ENCODE results near the gene B4GALT5.
"Not testable (repeated sequence)": the region's sequence is repeated elsewhere in the genome, so short reads cannot be mapped to it uniquely, and the experiment has no call there.

Gene B4GALT5

GRCh38 chr20:49614338-49615050, 99.2 kb downstream of the B4GALT5 start:
- H3K36me3 ChIP-seq, result no peaks in the 10 kb centered on the region
- no peak for DNase-seq
- no peaks in the 10 kb centered on the region for H3K9me3 ChIP-seq
- no peaks in the 10 kb centered on the region for H3K27me3 ChIP-seq
- no peak overlapping the region for H3K4me3 ChIP-seq (ENCODE audit: low read depth, low read length)
- TF ChIP-seq CTCF (IDR thresholded peaks at IDR 0.05; ENCODE audit: low read depth, low read length), result no peak
- no peaks in the 10 kb centered on the region for H3K4me1 ChIP-seq

- no peak for TF ChIP-seq CTCF (IDR thresholded peaks at IDR 0.05; ENCODE audit: low read depth, low read length)
- H3K4me1 ChIP-seq, result no peaks in the 10 kb centered on the region
- H3K27me3 ChIP-seq, result no peaks in the 10 kb centered on the region
- no peaks in the 10 kb centered on the region for H3K9me3 ChIP-seq
- DNase-seq, result no peak
- H3K36me3 ChIP-seq, result no peaks in the 10 kb centered on the region
- H3K4me3 ChIP-seq (ENCODE audit: low read depth, low read length), result no peak overlapping the region
Observed at GRCh38 chr20:49612127-49612738, 101.4 kb downstream of the B4GALT5 start.

- not testable (repeated sequence) for H3K27me3 ChIP-seq, H3K36me3 ChIP-seq, DNase-seq, H3K9me3 ChIP-seq, H3K4me1 ChIP-seq
- H3K4me3 ChIP-seq (ENCODE audit: low read depth, low read length), result peak overlapping the region; percentile 68
Observed at GRCh38 chr20:49611539-49612126, 102.0 kb downstream of the B4GALT5 start.

GRCh38 chr20:49610691-49611538, 102.8 kb downstream of the B4GALT5 start:
- Histone ChIP-seq H3K4me1 (no peaks in the 10 kb centered on the region), H3K36me3 (no peaks in the 10 kb centered on the region), H3K27me3 (no peaks in the 10 kb centered on the region), H3K9me3 (no peaks in the 10 kb centered on the region), H3K4me3 (ENCODE audit: low read depth, low read length) (peak overlapping the region; percentile 68)
- DNase-seq, result peak; percentile 87
- TF ChIP-seq CTCF (IDR thresholded peaks at IDR 0.05; ENCODE audit: low read depth, low read length), result peak; percentile 94

GRCh38 chr20:49608752-49609670, 104.7 kb downstream of the B4GALT5 start:
- peak; percentile 92 for TF ChIP-seq CTCF (IDR thresholded peaks at IDR 0.05; ENCODE audit: low read depth, low read length)
- Histone ChIP-seq H3K9me3 (no peaks in the 10 kb centered on the region), H3K4me3 (ENCODE audit: low read depth, low read length) (no peak overlapping the region), H3K27me3 (no peaks in the 10 kb centered on the region), H3K4me1 (no peaks in the 10 kb centered on the region), H3K36me3 (no peaks in the 10 kb centered on the region)
- peak; percentile 68 for DNase-seq

Data from BE2C (cell line).